Adipocyte (in vitro differentiated cells): Measurements from ENCODE around the gene AGRP.
A peak's percentile ranks its signal among the peaks of the same experiment; 100 is the strongest.

ENCODE experiments used
- DNase-seq: peaks from one replicate; pipeline ENCODE4 v3.0.0-alpha.2; 2015; ENCODE audit warnings: low read depth
- H3K27me3 ChIP-seq: replicated peaks from 2 replicates; pipeline ENCODE4 v1.7.0; 2013; ENCODE audit warnings: mild to moderate bottlenecking, low read length, moderate library complexity; ENCODE audit not compliant: control insufficient read depth, insufficient read depth
- H3K36me3 ChIP-seq: 2 replicates; pipeline ENCODE4 v1.7.0; 2013; ENCODE audit warnings: low read length, mild to moderate bottlenecking, moderate library complexity; ENCODE audit not compliant: control insufficient read depth, insufficient read depth, severe bottlenecking
- H3K4me1 ChIP-seq: 2 replicates; pipeline ENCODE4 v1.7.0; 2013; ENCODE audit warnings: mild to moderate bottlenecking, low read length, moderate library complexity; ENCODE audit not compliant: control insufficient read depth, insufficient read depth
- H3K4me3 ChIP-seq: 2 replicates; pipeline ENCODE4 v1.7.0; 2013; ENCODE audit warnings: mild to moderate bottlenecking, low read length, moderate library complexity
- H3K9ac ChIP-seq: 2 replicates; pipeline ENCODE4 v1.7.0; 2013; ENCODE audit warnings: mild to moderate bottlenecking, low read length, moderate library complexity
- H3K9me3 ChIP-seq: 2 replicates; pipeline ENCODE4 v1.7.0; 2013; ENCODE audit warnings: mild to moderate bottlenecking, low read length, moderate library complexity; ENCODE audit not compliant: control insufficient read depth

The AGRP gene

GRCh38 chr16:67441907-67442306 lies 41.4 kb downstream of the AGRP start:
- H3K27me3 ChIP-seq, result no peaks in the 10 kb centered on the region
- DNase-seq, result peak; percentile 36
- peaks cover 44% of the 10 kb centered on the region for H3K36me3 ChIP-seq
- no peak overlapping the region for H3K9ac ChIP-seq
- no peak overlapping the region for H3K4me3 ChIP-seq
- peaks cover 50% of the 10 kb centered on the region for H3K4me1 ChIP-seq
- H3K9me3 ChIP-seq, result no peaks in the 10 kb centered on the region

- Histone ChIP-seq H3K36me3 (peaks cover 49% of the 10 kb centered on the region), H3K9ac (no peak overlapping the region), H3K4me1 (peaks cover 44% of the 10 kb centered on the region), H3K9me3 (no peaks in the 10 kb centered on the region), H3K4me3 (no peak overlapping the region), H3K27me3 (no peaks in the 10 kb centered on the region)
- no peak for DNase-seq
These were observed 42.0 kb downstream of the AGRP start for GRCh38 chr16:67441271-67441753.

- Histone ChIP-seq H3K9ac (no peak overlapping the region), H3K4me3 (no peak overlapping the region), H3K27me3 (no peaks in the 10 kb centered on the region), H3K9me3 (no peaks in the 10 kb centered on the region), H3K36me3 (peaks cover 53% of the 10 kb centered on the region), H3K4me1 (peaks cover 20% of the 10 kb centered on the region)
- no peak for DNase-seq
These were observed 44.4 kb downstream of the AGRP start for GRCh38 chr16:67438824-67439393.

- DNase-seq, result no peak
- H3K4me1 ChIP-seq, result peaks cover 13% of the 10 kb centered on the region
- H3K9ac ChIP-seq, result no peak overlapping the region
- H3K9me3 ChIP-seq, result no peaks in the 10 kb centered on the region
- H3K27me3 ChIP-seq, result no peaks in the 10 kb centered on the region
- H3K4me3 ChIP-seq, result no peak overlapping the region
- peaks cover 53% of the 10 kb centered on the region for H3K36me3 ChIP-seq
These were observed 45.1 kb downstream of the AGRP start for GRCh38 chr16:67438098-67438791.

DNA sequence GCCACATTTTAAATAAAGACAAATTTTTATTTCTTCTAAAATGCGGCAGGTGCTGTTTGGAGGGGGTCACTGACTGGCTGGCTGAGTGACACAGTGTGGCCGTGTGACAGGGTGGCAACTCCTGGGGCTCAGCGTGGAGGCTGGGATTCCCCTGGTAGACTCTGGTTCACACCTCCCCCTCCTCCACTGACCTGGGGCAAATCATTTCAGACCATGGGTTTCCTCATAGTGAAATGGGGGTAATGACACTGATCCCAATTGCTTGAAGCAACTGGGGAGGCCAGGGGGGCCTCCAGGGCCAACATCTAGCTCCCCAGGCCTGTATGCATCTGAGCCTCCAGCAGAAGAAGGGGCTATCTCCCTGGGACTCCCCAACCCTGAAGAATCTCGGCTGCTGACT lies 45.8 kb downstream of the AGRP start:
- no peak for DNase-seq
- Histone ChIP-seq H3K36me3 (peaks cover 49% of the 10 kb centered on the region), H3K27me3 (no peaks in the 10 kb centered on the region), H3K4me3 (no peak overlapping the region), H3K4me1 (peaks cover 6% of the 10 kb centered on the region), H3K9ac (no peak overlapping the region), H3K9me3 (no peaks in the 10 kb centered on the region)

DNA sequence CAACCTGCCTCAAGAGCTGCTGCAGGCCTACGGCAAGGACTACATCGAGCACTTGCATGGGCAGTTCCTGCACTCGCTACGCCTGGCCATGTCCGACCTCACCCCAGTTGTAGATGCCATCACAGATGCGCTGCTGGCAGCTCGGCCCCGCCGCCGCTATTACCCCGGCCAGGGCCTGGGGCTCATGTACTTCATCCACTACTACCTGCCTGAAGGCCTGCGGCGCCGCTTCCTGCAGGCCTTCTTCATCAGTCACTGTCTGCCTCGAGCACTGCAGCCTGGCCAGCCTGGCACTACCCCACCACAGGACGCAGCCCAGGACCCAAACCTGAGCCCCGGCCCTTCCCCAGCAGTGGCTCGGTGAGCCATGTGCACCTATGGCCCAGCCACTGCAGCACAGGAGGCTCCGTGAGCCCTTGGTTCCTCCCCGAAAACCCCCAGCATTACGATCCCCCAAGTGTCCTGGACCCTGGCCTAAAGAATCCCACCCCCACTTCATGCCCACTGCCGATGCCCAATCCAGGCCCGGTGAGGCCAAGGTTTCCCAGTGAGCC lies 46.6 kb downstream of the AGRP start:
- H3K27me3 ChIP-seq, result no peaks in the 10 kb centered on the region
- no peaks in the 10 kb centered on the region for H3K9me3 ChIP-seq
- H3K4me3 ChIP-seq, result no peak overlapping the region
- no peak overlapping the region for H3K9ac ChIP-seq
- H3K36me3 ChIP-seq, result peaks cover 49% of the 10 kb centered on the region
- peaks cover under 1% of the 10 kb centered on the region for H3K4me1 ChIP-seq
- no peak for DNase-seq

DNA sequence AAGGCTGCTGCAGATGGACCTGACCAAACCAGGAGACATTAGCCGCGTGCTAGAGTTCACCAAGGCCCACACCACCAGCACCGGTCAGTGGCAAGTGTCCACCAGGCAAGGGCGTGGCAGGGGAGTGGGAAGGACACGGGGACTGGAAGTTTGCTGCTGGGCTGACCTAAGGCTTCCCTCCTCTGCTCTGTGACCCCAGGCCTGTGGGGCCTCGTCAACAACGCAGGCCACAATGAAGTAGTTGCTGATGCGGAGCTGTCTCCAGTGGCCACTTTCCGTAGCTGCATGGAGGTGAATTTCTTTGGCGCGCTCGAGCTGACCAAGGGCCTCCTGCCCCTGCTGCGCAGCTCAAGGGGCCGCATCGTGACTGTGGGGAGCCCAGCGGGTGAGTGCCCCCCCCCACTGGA lies 47.6 kb downstream of the AGRP start:
- Histone ChIP-seq H3K4me3 (no peak overlapping the region), H3K9me3 (no peaks in the 10 kb centered on the region), H3K36me3 (peaks cover 42% of the 10 kb centered on the region), H3K27me3 (no peaks in the 10 kb centered on the region), H3K9ac (no peak overlapping the region), H3K4me1 (peaks cover 5% of the 10 kb centered on the region)
- DNase-seq, result no peak

DNA sequence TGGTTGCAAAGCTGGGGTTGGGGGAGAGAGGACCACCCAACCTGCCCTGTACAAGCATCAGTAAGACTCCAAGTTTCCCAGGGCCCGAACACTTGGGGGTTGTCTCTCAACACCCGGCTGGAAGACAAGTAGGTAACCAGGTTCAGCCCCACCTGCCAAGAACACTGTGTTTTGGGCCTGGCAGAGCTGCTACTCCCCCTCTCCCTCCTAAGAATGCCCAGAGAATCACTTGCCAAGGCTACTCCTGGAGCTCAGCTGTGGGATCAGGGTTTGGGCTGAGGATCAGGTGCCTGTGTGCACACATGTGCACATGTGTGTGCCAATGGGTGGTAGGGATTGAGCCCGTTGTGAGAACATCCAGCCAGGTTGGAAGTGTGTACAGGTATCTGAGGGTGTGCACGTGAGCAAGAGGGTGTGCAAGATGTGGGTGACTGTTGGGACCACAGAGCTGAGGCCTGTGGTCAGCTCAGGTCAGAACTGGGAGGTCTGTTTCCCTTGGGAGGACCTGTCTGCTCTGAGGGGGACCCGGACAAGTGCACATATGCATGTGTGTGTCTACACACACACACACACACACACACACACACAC lies 50.1 kb downstream of the AGRP start:
- peaks cover 21% of the 10 kb centered on the region for H3K36me3 ChIP-seq
- H3K27me3 ChIP-seq, result peaks cover 17% of the 10 kb centered on the region
- DNase-seq, result no peak
- no peaks in the 10 kb centered on the region for H3K9me3 ChIP-seq
- no peak overlapping the region for H3K9ac ChIP-seq
- no peak overlapping the region for H3K4me3 ChIP-seq
- H3K4me1 ChIP-seq, result peaks cover 5% of the 10 kb centered on the region
